Left cardiac atrium (tissue), 4 donors: ENCODE data around the gene GALNT9. TPM values are rescaled to one million over a fixed set of nuclear protein-coding genes. Genes with fewer than 3 reads are reported as not detected.

Experiments used
- ATAC-seq, 2 donors: fragments of 200-7000 bp; cut with Tn5 transposase; one replicate each; pipeline ENCODE4 v1.9.1; 2020; ENCODE audit warnings: mild to moderate bottlenecking in 2 of 2, moderate library complexity in 2 of 2
- DNase-seq: peaks from one replicate; pipeline ENCODE4 v3.0.0-alpha.2; 2020
- intact Hi-C, 2 donors: fragments of 100-400 bp; cut with DNase I; formaldehyde crosslinking; loops; one replicate each; pipeline versions ENCODE4 v1.14.1 to v1.15.1; 2022 to 2023
- total RNA-seq, 2 donors: library from RNA; stranded (reverse); fragmentation: NEBNext Ultra II Directional; extraction: Animal tissue kit (Norgen Biotek cat#: 25700); gene quantifications; one replicate each; pipeline ENCODE4 v1.2.1, GENCODE V29; 2021
- donor health status: DM: no; HTN: yes; CAD: no.
- donor health status: DM: no; HTN: yes; CAD: no; lungs with severe emphysema.
- donor health status: DM: yes; HTN: yes; CAD: no.
- donor health status: Dilated cardiomyopathy.

Gene GALNT9
- total RNA-seq, 2 donors from 2014 or later = 2.6 to 2.7 TPM

DNA sequence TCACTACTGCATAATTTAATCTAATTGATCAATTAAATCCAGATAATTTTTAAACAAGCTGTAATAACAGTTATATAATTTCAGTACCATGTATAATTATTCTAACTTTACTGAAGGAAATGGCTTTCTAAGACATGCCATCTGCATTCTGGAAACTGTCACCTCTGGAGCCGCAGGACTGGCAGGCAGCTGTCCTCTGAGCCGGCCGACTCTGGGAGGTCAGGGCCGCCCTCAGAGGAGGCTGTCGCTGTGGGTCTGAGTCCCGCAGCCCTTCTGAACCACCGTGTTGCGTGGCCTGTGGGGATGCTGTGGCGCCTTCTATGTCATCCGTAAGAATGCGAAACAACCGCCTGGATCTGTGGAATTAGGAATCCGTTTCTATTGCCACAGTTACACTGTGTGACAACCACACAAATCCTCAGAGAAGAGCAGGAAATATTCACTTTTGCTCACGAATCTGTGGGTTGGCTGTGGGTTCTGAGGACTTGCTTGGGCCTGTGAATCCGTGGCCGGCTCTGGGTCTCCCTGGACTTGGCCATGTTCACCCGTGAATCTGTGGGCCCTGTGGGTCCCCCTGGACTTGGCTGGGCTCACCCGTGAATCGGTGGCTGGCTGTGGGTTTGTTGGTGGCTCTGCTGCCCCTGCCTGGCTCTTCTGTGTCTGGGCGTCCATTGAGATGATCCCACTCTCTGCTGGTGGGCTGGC lies 17.2 kb upstream of the GALNT9 start:
- ATAC-seq (no peak), DNase-seq (no peak)
- intact Hi-C loops = no loop called here

DNA sequence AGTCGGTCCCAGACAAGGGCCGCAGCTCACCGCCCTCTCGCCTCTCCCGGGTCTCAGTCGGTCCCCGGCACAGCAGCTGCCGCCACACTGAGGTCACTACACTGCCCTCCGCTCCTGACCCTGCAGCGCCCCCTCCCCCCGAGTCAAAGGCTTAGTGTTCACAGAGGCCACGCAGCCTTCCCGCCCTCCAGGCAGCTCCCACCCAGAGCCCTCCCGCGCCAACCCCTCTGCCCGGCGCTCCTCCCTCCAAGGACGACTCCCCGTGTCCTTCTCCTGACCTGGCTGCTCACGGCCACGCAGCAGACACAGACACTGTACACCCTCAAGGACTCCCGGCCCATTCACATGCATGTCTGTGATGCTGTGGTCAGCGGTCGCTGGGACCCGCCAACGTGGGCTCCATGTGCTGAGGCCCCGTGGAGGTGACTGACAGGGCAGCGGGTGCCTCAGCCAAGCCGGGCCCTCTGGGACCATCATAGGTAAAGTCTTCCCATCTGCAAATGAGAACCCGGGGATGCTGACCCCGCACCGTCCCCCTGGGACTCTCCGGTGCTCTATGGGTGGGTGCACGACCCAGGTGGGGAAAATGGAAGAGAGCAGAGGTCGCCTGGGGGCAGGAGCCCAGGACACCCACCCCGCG lies 16.3 kb upstream of the GALNT9 start:
- ATAC-seq (no peak), DNase-seq (no peak)
- intact Hi-C loops = no loop called here

DNA sequence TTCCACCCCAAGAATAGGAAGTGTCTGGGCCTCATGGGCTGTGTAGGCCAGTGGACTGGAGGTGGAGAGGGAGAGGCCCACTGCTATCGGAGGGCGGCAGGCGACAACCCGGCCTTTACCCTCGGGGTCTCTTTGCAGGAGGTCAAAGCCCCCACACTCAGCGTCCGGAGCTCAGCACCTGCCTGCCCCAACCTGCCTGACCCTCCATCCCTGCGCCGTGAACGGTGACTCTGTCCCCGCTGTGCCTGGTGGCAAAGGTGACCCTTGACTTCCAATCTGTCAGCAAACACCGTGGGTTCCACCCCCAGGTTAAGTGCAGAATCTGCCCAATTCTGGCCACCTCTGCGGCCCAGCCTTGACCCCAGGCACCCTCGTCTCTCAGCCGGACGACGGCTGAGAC lies 15.7 kb upstream of the GALNT9 start:
- DNase-seq (no peak), ATAC-seq (no peak)
- intact Hi-C loops = no loop called here

DNA sequence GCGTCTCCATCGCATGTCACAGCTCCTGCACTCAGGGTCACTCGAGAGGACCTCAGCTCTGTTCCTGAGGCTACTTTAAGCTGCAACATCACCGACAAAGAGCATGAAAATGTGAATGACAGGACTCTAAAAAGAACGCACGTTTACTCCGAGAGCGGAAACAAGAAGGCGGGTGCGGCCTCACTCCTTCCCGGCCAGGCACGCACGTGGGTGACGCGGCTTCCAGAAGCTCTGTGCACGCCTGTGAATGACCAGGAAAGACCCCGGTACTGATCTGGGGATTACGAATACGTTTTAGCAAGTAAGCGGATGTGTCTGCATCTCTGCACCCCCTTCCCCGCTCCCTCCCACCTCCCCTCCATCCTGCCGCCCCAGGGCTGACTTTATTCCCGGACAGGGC lies 15.2 kb upstream of the GALNT9 start:
- intact Hi-C loops = no loop called here

DNA sequence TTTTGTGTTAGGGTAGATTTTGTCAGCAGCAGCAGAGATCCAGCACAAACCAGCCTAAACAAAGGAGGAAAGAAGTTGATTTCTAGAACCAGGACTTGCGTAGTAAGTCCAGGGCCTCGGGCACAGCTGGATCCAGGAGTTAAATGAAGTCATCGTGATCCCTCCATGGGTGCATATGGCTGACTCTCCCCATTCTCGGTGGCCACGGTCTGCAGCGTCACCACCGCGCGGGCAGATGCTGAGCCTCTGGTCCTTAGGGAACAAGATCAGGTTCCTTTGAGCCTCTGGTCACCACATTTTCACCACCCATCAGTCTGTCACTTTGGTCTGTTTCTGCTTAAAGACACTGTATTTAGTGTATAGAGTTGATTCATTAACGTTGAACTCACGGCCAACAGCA lies 14.8 kb upstream of the GALNT9 start:
- intact Hi-C loops = no loop called here
- no peak for ATAC-seq
- DNase-seq = no peak

More for the DNA sequence above, 15.2 kb upstream of the GALNT9 start:
- ATAC-seq = no peak
- no peak for DNase-seq

DNA sequence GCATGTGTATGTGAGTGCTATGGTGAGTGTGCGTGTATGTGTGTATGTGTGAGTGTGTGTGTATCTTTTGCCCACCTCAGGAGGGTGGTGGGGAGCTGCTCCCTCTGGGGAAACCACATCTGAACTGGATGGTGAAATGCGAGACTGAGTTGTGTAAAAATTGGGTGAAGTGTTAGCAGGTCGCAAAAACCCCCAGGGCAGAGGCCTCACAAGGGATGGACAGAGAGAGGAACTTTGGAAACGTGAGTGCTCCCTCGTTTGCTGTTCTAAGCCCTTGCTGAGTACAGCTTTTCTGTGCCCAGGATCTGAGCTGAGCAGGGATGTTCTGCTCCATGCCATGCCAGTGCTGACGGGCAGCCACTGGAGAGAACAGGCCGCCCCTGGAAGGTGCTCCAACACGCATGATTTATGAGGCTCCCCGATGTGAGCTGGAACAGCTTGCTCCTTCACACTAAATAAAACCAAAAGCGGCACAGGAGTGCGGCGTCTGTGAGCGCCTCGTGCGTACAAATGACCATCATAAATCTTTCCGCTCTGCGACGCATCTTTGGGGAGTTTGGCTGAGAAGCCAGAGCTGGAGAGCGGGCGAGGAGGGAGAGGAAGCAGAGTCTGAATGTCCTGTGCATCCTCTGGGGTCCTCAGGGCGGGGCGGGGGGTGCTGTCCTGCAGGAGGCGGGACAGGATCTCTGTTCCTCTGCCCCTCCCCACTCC lies 14.1 kb upstream of the GALNT9 start:
- DNase-seq = no peak
- no peak for ATAC-seq
- intact Hi-C loops = no loop called here

DNA sequence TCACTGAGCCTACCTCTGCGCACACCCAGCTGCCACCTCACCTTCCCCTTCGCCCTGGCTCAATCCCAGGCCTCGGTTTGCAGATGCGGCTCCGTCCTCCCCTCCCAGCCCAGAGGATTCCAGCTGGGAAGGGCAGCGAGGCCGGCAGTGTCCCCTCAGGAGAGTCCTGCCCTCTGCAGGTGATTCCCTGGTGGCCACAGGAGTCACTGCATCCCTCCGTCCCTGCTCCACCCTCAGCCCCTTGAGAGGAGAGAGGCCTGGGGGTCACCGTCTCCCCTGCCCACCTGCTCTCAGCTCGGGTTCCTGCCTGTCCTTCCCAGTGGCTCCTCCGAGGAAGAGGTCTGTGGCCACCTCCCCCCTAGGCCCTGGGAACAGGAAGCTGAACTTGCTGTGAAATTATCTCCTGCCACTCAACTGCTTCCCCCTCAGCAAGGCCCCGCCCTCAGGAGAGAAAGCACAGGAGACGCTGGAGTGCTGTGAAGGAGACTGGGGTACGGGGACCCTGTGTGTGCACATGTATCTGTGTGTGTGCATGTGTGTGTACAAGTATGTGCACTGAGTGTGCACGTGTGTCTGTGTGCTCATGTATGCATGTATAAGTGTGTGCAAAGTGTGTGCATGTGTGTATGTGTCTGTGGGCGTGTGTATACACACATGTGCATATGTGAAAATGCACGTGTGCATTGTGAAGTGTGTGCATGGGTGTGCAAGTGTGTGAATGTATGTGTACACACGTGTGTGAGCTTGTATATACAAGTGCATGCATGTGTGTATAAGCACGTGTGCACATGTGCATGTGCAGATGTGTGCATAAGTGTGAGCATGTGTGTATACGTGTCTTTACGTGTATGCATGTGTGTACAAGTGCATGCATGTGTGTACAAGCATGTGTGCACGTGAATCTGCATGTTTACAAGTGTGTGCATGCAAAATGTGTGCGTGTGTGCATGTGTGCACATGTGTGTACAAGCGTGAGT lies 13.2 kb upstream of the GALNT9 start:
- no peak for ATAC-seq
- DNase-seq = no peak
- intact Hi-C loops = no loop called here

DNA sequence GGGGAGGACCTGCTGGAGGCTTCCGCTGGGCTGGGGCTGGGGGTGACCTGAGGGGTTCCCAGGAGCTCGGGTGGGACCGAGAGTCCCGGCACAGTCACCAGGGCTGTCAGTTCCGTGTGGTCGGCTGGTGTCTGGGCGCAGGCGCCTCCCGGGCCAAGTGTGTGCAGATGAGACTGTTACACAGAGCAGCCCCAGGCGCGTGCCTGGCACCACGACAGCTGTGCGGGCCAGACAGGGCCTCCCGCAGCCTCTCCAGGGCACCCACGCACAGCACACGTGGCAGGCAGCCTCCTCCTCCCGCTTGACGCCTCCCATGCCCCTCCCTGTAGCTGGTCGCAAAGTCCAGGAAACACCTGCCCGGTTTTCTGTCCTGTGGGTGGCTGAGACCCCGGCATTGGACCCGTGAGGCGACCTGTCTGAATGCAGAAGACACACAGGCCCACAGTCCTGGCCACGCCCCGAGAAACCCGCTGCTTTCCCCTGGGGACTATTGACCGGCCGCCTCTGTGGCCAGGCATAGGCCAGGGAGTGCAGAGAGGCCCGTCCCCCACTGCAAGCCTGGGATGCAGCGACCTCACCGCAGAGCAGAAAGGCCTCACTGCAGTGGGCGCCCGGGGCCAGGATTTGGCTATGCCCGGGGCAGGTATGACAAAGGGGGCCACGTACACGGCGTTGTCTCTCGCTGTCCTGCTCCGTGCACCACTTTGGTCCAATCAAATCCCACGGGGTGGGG lies 12.1 kb upstream of the GALNT9 start:
- ATAC-seq = no peak
- intact Hi-C loops = no loop called here
- no peak for DNase-seq

DNA sequence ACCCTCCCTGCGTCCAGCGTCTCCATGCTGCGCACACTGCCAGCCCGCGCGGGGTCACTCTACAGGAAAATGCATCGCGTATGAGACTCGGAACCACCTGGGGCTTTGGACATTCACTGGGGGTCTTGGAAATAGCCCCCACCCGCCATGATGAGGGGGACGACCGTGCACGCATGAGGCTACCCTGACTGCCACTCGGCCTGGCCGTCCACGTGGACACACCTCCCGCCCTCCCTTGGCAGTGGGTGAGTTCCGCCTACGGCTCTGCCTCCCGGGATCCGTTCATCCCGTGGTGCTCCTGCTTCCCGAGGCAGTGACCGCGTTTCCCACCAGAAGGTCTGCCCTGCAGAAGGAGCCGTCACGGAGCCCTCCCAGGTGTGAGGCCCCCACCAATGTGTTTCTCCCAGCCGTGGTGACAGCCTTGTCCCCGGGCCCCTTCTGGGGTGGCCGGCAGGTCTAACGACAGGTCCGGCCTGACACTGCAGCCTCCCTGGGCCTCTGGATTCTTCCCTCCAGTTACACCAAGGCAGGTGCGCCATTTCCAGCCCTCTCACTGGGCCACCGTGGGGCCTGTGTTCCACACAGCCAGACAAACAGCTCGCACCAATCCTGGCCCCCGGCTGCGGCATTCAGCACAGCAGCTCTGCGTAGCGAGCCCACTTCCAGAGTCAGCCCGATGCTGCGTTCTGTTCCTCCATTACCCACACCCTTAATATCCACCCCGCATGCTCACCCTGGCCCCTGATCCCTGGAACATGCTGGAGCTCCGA lies 11.1 kb upstream of the GALNT9 start:
- intact Hi-C loops = no loop called here
- no peak for DNase-seq
- ATAC-seq = no peak

DNA sequence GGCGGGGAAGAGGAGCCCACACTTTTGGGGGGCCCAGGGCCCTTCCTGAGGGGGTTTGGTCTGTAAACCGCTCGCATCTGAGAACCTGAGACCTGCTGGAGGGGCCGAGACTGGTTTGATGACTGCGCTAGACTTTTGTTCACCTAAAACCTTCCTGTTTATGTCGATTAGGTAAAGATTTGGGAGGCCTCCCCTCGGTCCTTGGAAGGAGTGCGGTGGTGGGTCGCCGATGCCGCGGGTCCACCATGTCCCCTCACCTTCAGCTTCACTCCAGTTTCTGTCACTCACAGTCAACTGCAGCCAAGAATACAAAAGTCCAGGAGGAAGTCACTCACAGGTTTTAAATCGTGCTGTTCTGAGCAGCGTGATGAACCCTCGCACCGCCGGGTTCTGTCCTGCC lies 10.5 kb upstream of the GALNT9 start:
- no peak for DNase-seq
- no peak for ATAC-seq
- intact Hi-C loops = no loop called here

DNA sequence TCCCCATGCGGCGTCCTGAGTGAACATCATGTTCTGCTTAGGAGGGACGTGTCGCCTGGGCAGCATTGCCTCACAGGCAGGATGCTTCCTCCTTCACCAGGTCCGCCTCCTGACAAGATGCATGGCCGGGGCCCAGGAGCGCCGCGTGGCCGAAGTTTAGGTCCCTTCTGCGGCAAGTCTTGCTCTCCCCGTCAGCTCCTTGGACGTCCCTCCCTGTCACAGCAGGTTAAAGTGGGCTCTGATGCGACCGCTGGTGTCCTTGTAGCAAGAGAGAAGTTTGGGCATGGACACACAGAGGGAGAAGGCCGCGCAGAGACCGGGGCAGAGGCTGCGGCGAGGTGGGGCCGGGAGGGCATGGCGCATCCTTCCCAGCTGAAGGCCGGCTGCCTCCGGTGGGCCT lies 9.4 kb upstream of the GALNT9 start:
- DNase-seq (no peak), ATAC-seq (no peak)
- intact Hi-C loops = no loop called here

DNA sequence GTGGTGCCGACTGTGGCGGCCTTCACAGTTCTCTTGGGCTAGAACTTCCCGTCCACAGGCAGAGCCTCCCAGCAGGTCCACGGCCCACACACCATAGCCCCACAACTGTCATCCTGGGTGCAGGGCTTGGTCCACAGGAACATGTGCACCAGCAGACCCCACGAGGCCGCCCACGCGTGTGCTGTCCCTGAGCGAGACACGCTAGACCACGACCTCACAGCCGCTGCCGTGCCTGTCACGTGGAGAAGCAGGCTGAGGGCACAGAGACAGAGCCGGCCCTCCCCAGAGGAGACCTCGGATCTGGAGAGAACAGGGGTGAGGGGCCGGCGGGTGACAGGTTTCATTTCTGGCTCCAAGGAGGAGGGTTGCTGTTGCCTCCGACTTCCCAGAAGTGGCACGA lies 8.9 kb upstream of the GALNT9 start:
- no peak for DNase-seq
- intact Hi-C loops = no loop called here
- ATAC-seq = no peak

DNA sequence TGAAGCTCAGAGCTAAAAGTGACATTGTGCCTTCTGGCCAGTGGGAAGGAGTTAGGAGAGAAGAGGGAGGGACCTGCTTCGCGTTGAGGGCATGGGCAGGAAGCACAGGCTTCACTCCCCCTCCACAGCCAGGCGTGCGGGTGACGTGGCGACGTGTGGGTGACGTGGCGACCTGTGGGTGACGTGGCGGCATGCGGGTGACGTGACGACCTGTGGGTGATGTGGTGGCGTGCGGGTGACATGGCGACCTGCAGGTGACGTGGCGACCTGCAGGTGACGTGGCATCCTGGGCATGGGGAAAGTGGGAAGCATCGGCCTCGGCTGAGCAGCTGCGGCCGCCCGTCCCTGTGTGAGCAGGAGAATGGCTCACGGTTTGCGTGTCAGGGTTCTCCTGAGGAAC lies 8.2 kb upstream of the GALNT9 start:
- intact Hi-C loops = no loop called here
- DNase-seq (no peak), ATAC-seq (no peak)

DNA sequence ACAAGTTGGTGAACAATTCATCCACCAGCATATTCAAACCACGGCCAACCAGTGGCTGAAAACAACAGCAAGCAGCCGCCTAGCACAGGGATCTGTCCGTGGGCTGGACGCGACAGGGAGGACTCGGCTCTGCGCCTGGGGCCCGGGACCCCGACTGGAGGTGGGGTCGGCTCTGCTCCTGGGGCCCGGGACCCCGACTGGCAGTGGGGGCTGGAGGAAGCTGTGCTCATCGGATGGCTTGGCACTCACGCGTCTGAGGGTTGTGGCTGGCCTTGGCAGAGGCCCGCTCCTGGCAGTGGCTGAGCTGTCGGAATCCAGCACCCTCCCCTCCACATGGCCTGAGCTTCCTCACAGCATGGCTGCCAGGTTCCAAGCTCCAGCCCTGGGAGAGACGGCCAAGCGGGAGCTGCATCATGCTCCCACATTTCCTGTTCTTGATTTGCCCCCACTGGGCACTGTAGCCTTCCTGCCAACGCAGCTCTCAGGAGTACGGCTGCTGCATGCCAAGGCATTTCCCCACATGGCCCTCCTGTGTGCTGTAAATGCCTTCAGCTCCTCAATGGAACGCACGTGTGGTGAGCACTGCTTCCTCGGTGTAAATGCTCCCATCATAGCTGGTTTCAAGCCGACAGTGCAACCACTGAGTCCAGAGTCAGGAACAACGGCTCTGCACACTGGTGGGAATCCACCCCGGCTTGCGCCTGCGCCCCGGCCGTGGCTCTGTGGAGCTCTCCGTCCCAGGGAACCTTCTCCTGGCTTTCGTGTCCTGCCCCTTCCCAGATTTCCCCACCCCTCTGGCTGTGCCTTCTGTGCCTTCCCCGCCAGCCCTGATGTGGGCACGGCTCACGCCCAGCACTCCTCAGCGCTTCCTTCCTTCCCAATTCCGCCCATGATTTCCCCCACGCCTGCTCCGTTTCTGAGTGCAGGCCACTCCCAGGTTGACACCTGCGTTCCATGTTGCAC lies 7.3 kb upstream of the GALNT9 start:
- intact Hi-C loops = no loop called here
- ATAC-seq (no peak), DNase-seq (no peak)

DNA sequence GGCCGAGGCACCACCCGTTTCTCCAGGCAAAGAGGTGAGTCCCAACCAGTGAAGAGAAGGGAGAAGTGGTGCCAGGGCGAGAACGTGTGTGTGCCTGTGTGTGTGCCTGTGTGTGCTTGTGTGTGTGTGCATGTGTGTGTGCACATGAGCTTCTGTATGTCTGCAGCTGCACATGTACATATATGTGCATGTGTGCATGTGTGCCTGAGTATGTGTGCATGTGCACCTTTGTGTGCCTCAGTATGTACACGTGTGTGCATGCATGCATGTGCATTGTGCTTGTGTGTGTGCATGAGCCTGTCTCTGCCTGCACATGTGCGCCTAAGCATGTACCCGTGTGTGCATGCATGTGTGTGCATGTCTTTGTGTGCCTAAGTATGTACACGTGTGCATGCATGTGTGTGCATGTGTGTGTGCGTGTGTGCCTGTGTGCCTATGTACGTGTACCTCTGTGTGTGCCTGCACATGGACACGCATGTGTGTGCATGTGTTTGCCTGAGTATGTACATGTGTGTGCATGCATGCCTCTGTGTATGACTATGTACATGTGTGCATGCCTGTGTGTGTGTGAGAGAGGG lies 5.9 kb upstream of the GALNT9 start:
- no peak for ATAC-seq
- intact Hi-C loops = no loop called here
- no peak for DNase-seq

DNA sequence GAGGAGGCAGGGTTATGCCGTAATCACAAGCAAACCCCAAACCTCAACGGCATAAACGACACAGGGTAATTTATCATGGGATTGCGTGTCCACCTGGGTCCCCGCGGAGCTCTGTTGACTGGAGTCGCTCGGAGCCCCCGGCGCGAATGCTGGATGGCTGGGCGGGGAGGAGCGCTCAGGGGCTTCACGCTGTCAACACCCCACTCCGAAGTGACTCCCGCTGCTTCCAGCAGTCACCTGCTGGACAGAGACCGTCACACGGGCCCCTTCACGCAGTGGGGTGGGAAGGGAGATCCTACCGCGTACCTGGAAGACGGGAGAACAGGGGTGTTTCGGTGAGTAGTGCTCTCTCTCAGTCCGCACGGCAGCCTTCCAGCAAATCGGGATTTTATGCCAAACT lies 4.4 kb upstream of the GALNT9 start:
- no peak for DNase-seq
- ATAC-seq = no peak
- intact Hi-C loops = no loop called here

DNA sequence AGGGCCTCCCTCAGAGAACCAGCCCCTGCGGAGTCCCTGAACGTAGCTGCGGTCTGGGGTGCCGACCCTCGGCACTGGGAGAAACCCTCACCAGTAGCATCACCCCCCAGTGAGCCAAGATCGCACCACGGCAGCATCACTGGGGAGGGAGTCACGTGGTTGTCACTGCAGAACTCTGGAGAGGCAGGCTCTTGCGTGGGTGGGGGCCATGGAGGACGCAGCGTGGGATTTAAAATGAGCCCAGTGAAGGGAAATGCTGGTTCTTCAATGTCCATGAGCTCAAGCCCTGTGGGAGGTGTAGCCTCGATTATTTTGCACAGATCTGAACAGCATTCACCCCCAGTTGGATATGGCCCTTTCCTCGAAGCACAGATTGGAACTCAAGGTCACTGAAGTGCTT lies 3.9 kb upstream of the GALNT9 start:
- ATAC-seq (no peak), DNase-seq (no peak)
- intact Hi-C loops = no loop called here
